Upper lobe of left lung (tissue), 4 donors: ENCODE results near the gene KLK13.

ENCODE experiments used
- CTCF ChIP-seq, 6 experiments: fragments of 450-650 bp in 4 of 6; fragments of 200-600 bp in 2 of 6; sonication (generic) in 2 of 6; IDR thresholded peaks; one replicate each; pipeline ENCODE4 v1.5.1; 2016 to 2019; ENCODE audit warnings: antibody characterized with exemption in 6 of 6
- EP300 ChIP-seq, 4 donors: sonication (generic); formaldehyde crosslinking; IDR thresholded peaks; one replicate each; pipeline ENCODE4 v1.5.1; 2017; ENCODE audit warnings: antibody characterized with exemption in 4 of 4, control low read depth in 2 of 4

- no peak for TF ChIP-seq EP300 (IDR thresholded peaks at IDR 0.05)
- TF ChIP-seq CTCF (IDR thresholded peaks at IDR 0.05), result no peak
Measured at GRCh38 chr19:51014242-51014641, 50.6 kb downstream of the KLK13 start.
